ENCODE data around the gene UBP1.
"Not testable (repeated sequence)": the region's sequence is repeated elsewhere in the genome, so short reads cannot be mapped to it uniquely, and the experiment has no call there.

UBP1 gene

GRCh38 chr3:33447958-33448357 lies 7.8 kb upstream of the UBP1 start:
- TF ChIP-seq JUND (IDR thresholded peaks at IDR 0.05; ENCODE audit: low read depth): no peak
- in situ Hi-C loops (cut with HindIII; ENCODE audit: low pct_unique_long_range_greater_than_20kb, low sequenced_read_pairs): no loop called here
- DNase-seq (ENCODE audit: low read depth in 1 of 2, low spot score in 1 of 2): no peak

GRCh38 chr3:33447256-33447625 lies 7.0 kb upstream of the UBP1 start:
- in situ Hi-C loops (cut with HindIII; ENCODE audit: low pct_unique_long_range_greater_than_20kb, low sequenced_read_pairs); DNase-seq (ENCODE audit: low read depth in 1 of 2, low spot score in 1 of 2): not testable (repeated sequence)

- in situ Hi-C loops (cut with HindIII; ENCODE audit: low pct_unique_long_range_greater_than_20kb, low sequenced_read_pairs): no loop called here
Measured at GRCh38 chr3:33442190-33442589, 2.0 kb upstream of the UBP1 start.

GRCh38 chr3:33441225-33441976 lies 1.2 kb upstream of the UBP1 start:
- no peak for DNase-seq (ENCODE audit: low read depth in 1 of 2, low spot score in 1 of 2)
- peak; percentile 12; the same call in 1 of the 2 replicates for TF ChIP-seq JUND (IDR thresholded peaks at IDR 0.05; ENCODE audit: low read depth)
- in situ Hi-C loops (cut with HindIII; ENCODE audit: low pct_unique_long_range_greater_than_20kb, low sequenced_read_pairs): no loop called here

More at GRCh38 chr3:33442190-33442589, 2.0 kb upstream of the UBP1 start:
- TF ChIP-seq JUND (IDR thresholded peaks at IDR 0.05; ENCODE audit: low read depth): no peak
- no peak for DNase-seq (ENCODE audit: low read depth in 1 of 2, low spot score in 1 of 2)

GRCh38 chr3:33439546-33440327 lies 468 bp downstream of the UBP1 start:
- in situ Hi-C loops (cut with HindIII; ENCODE audit: low pct_unique_long_range_greater_than_20kb, low sequenced_read_pairs): no loop called here

GRCh38 chr3:33438881-33439545 lies 1.2 kb downstream of the UBP1 start:
- no peak for DNase-seq (ENCODE audit: low read depth in 1 of 2, low spot score in 1 of 2)
- in situ Hi-C loops (cut with HindIII; ENCODE audit: low pct_unique_long_range_greater_than_20kb, low sequenced_read_pairs): no loop called here
- no peak for TF ChIP-seq JUND (IDR thresholded peaks at IDR 0.05; ENCODE audit: low read depth)

More at GRCh38 chr3:33439546-33440327, 468 bp downstream of the UBP1 start:
- DNase-seq (ENCODE audit: low read depth in 1 of 2, low spot score in 1 of 2): peak in 1 of 2 experiments; percentile 47
- TF ChIP-seq JUND (IDR thresholded peaks at IDR 0.05; ENCODE audit: low read depth): no peak

- no peak for TF ChIP-seq JUND (IDR thresholded peaks at IDR 0.05; ENCODE audit: low read depth)
Measured at GRCh38 chr3:33438284-33438668, 1.9 kb downstream of the UBP1 start.

GRCh38 chr3:33437556-33438283 lies 2.5 kb downstream of the UBP1 start:
- no peak for TF ChIP-seq JUND (IDR thresholded peaks at IDR 0.05; ENCODE audit: low read depth)
- in situ Hi-C loops (cut with HindIII; ENCODE audit: low pct_unique_long_range_greater_than_20kb, low sequenced_read_pairs): no loop called here
- peak in 1 of 2 experiments; percentile 30 for DNase-seq (ENCODE audit: low read depth in 1 of 2, low spot score in 1 of 2)

More at GRCh38 chr3:33438284-33438668, 1.9 kb downstream of the UBP1 start:
- peak in 1 of 2 experiments; percentile 22 for DNase-seq (ENCODE audit: low read depth in 1 of 2, low spot score in 1 of 2)
- in situ Hi-C loops (cut with HindIII; ENCODE audit: low pct_unique_long_range_greater_than_20kb, low sequenced_read_pairs): no loop called here

- no peak for DNase-seq (ENCODE audit: low read depth in 1 of 2, low spot score in 1 of 2)
- TF ChIP-seq JUND (IDR thresholded peaks at IDR 0.05; ENCODE audit: low read depth): no peak
- in situ Hi-C loops (cut with HindIII; ENCODE audit: low pct_unique_long_range_greater_than_20kb, low sequenced_read_pairs): no loop called here
Measured at GRCh38 chr3:33433843-33434242, 6.4 kb downstream of the UBP1 start.

GRCh38 chr3:33430571-33430970 lies 9.6 kb downstream of the UBP1 start:
- in situ Hi-C loops (cut with HindIII; ENCODE audit: low pct_unique_long_range_greater_than_20kb, low sequenced_read_pairs): no loop called here
- DNase-seq (ENCODE audit: low read depth in 1 of 2, low spot score in 1 of 2): no peak
- TF ChIP-seq JUND (IDR thresholded peaks at IDR 0.05; ENCODE audit: low read depth): no peak

- no peak for TF ChIP-seq JUND (IDR thresholded peaks at IDR 0.05; ENCODE audit: low read depth)
- no peak for DNase-seq (ENCODE audit: low read depth in 1 of 2, low spot score in 1 of 2)
- in situ Hi-C loops (cut with HindIII; ENCODE audit: low pct_unique_long_range_greater_than_20kb, low sequenced_read_pairs): no loop called here
Measured at GRCh38 chr3:33430061-33430460, 10.1 kb downstream of the UBP1 start.

- in situ Hi-C loops (cut with HindIII; ENCODE audit: low pct_unique_long_range_greater_than_20kb, low sequenced_read_pairs); DNase-seq (ENCODE audit: low read depth in 1 of 2, low spot score in 1 of 2): not testable (repeated sequence)
Measured at GRCh38 chr3:33429306-33429705, 10.9 kb downstream of the UBP1 start.
